PFSK-1 (cell line): ENCODE measurements around the gene CD96.

Experiments
- POLR2AphosphoS5 ChIP-seq: IDR thresholded peaks from 2 replicates; pipeline ENCODE4 v1.6.1; 2012; ENCODE audit warnings: low read depth, mild to moderate bottlenecking, control low read depth, low read length, moderate library complexity
- REST ChIP-seq, 2 experiments: IDR thresholded peaks; 2 replicates each; pipeline versions ENCODE4 v1.6.1 to v1.8.0; 2011 to 2012; ENCODE audit warnings: low read depth in 2 of 2, low read length in 2 of 2, control low read depth in 1 of 2, inconsistent platforms in 1 of 2, mild to moderate bottlenecking in 1 of 2, moderate library complexity in 1 of 2; ENCODE audit not compliant: insufficient read depth in 1 of 2
- SIN3A ChIP-seq: IDR thresholded peaks from 2 replicates; pipeline ENCODE4 v1.6.1; 2012; ENCODE audit warnings: mild to moderate bottlenecking, low read length, moderate library complexity, borderline replicate concordance; ENCODE audit not compliant: insufficient read depth
- TAF1 ChIP-seq: IDR thresholded peaks from 2 replicates; pipeline ENCODE4 v1.6.1; 2012; ENCODE audit warnings: low read length, control low read depth, borderline replicate concordance; ENCODE audit not compliant: insufficient read depth

DNA sequence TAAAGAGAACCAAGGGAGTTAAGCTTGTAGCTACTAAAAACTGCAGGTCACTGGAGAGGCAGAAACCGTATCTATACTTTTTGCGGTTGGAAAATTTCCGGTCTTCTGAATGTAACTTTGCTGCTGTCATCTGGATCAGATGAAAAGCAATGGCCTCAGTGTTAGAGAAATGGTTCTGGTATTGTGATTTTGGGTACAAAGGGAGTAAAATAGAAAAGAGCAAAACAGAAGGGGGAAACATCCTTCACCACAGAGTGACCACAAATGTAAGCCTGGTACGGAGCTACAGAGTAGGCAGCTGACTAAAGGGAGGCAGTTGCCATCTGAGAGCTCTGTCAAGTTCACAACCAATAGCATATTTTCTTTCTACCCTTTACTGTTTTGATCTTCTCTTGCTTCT lies 5.6 kb downstream of the CD96 start:
- TF ChIP-seq POLR2AphosphoS5 (no peak), TAF1 (no peak), SIN3A (no peak), REST (IDR thresholded peaks at IDR 0.05; ENCODE audit: insufficient read depth in 1 of 2, low read depth in 2 of 2, low read length in 2 of 2) (no peak)
